Body of pancreas (tissue), 4 donors: Measurements from ENCODE around the gene CD22.

Experiments used
- CTCF ChIP-seq, 7 experiments: fragments of 450-650 bp in 4 of 7; fragments of 200-600 bp in 3 of 7; sonication (generic) in 3 of 7; IDR thresholded peaks; one replicate each; pipeline ENCODE4 v1.5.1; 2016 to 2019; ENCODE audit warnings: antibody characterized with exemption in 7 of 7
- POLR2A ChIP-seq, 3 donors: fragments of 450-650 bp; IDR thresholded peaks; one replicate each; pipeline ENCODE4 v1.6.1; 2016; ENCODE audit warnings: antibody characterized with exemption in 3 of 3, mild to moderate bottlenecking in 2 of 3

- TF ChIP-seq CTCF (IDR thresholded peaks at IDR 0.05) (no peak), POLR2A (IDR thresholded peaks at IDR 0.05) (no peak)
These were observed 16.9 kb upstream of the CD22 start for GRCh38 chr19:35311901-35312665.
